ENCODE measurements around the gene RAP1GAP2.

GRCh38 chr17:2936351-2936750 is 140.1 kb downstream of the RAP1GAP2 start:
- TF ChIP-seq CTCF (IDR thresholded peaks at IDR 0.05; ENCODE audit: low read length) (no peak), EZH2 (optimal IDR thresholded peaks at IDR 0.05; ENCODE audit: low read depth, low read length) (no peak), EZH2phosphoT487 (IDR thresholded peaks at IDR 0.05; ENCODE audit: low read length) (no peak)

Data from MM.1S (cell line).